Tibial nerve (tissue), 4 donors: ENCODE results near the gene SASS6. TPM values are rescaled to one million over a fixed set of nuclear protein-coding genes. Genes with fewer than 3 reads are reported as not detected.

Experiments used
- DNase-seq, 2 donors: peaks; one replicate each; pipeline ENCODE4 v3.0.0-alpha.2; 2019; ENCODE audit warnings: low spot score in 2 of 2
- H3K27ac ChIP-seq, 4 donors: fragments of 200-600 bp; sonication (generic) in 3 of 4; one replicate each; pipeline ENCODE4 v1.5.1; 2017 to 2019; ENCODE audit warnings: mild to moderate bottlenecking in 1 of 4
- H3K27me3 ChIP-seq, 2 donors: fragments of 200-600 bp; sonication (generic) in 1 of 2; one replicate each; pipeline versions ENCODE4 v1.5.1 to v1.6.0; 2017 to 2019
- H3K36me3 ChIP-seq, 3 donors: fragments of 200-600 bp; sonication (generic); one replicate each; pipeline ENCODE4 v1.5.1; 2018 to 2019
- H3K4me1 ChIP-seq, 4 donors: fragments of 200-600 bp; sonication (generic) in 3 of 4; one replicate each; pipeline ENCODE4 v1.5.1; 2017 to 2019
- H3K4me3 ChIP-seq, 4 donors: fragments of 200-600 bp; sonication (generic) in 3 of 4; one replicate each; pipeline ENCODE4 v1.5.1; 2017 to 2019; ENCODE audit warnings: mild to moderate bottlenecking in 1 of 4, moderate library complexity in 1 of 4
- H3K9me3 ChIP-seq, 4 donors: fragments of 200-600 bp; sonication (generic) in 3 of 4; one replicate each; pipeline ENCODE4 v1.5.1; 2017 to 2019
- CTCF ChIP-seq, 5 experiments: fragments of 200-600 bp in 3 of 5; fragments of 450-650 bp in 2 of 5; sonication (generic) in 3 of 5; IDR thresholded peaks; one replicate each; pipeline ENCODE4 v1.5.1; 2016 to 2019; ENCODE audit warnings: antibody characterized with exemption in 5 of 5, mild to moderate bottlenecking in 3 of 5, moderate library complexity in 2 of 5
- EP300 ChIP-seq, 2 donors: sonication (generic); formaldehyde crosslinking; IDR thresholded peaks; one replicate each; pipeline ENCODE4 v1.6.1; 2017; ENCODE audit warnings: antibody characterized with exemption in 2 of 2, mild to moderate bottlenecking in 1 of 2
- POLR2A ChIP-seq, 2 donors: fragments of 450-650 bp; IDR thresholded peaks; one replicate each; pipeline ENCODE4 v1.6.1; 2017; ENCODE audit warnings: antibody characterized with exemption in 2 of 2, mild to moderate bottlenecking in 2 of 2, moderate library complexity in 2 of 2
- WGBS, 2 donors: methylation state at CpG; one replicate each; pipeline ENCODE4 v1.1.5; 2018; 5-methylcytosine and 5-hydroxymethylcytosine counted together
- total RNA-seq, 4 donors: library from RNA; depleted of rRNA; stranded (reverse); fragments of >200 nt; gene quantifications; one replicate each; pipeline ENCODE4 v1.1.0, GENCODE V29; 2016

The SASS6 gene
- total RNA-seq, 4 donors from 2014 or later = 1.8 to 3.9 (median 2.7) TPM

- Histone ChIP-seq H3K4me3 (no peak overlapping the region), H3K27me3 (no peaks in the 10 kb centered on the region), H3K36me3 (peaks cover 0 to 63% (median 16%) of the 10 kb centered on the region in 3 donors), H3K4me1 (no peaks in the 10 kb centered on the region), H3K9me3 (no peaks in the 10 kb centered on the region), H3K27ac (no peak overlapping the region)
- WGBS, 2 donors = 91 to 92% methylated on average over 3 of the region's 3 CpGs
- TF ChIP-seq EP300 (IDR thresholded peaks at IDR 0.05) = no peak
- TF ChIP-seq POLR2A (IDR thresholded peaks at IDR 0.05) = no peak
- TF ChIP-seq CTCF (IDR thresholded peaks at IDR 0.05) = no peak
- no peak for DNase-seq
Measured at GRCh38 chr1:100073531-100073930, 59.2 kb downstream of the SASS6 start.

GRCh38 chr1:100070201-100070939, 62.4 kb downstream of the SASS6 start:
- Histone ChIP-seq H3K27ac (no peak overlapping the region), H3K4me1 (peaks cover 0 to under 1% (median 0%) of the 10 kb centered on the region in 4 donors), H3K36me3 (peaks cover 0 to 84% (median 23%) of the 10 kb centered on the region in 3 donors), H3K4me3 (no peak overlapping the region), H3K9me3 (no peaks in the 10 kb centered on the region), H3K27me3 (no peaks in the 10 kb centered on the region)
- WGBS, 2 donors = 98% methylated on average over 5 of the region's 5 CpGs
- TF ChIP-seq CTCF (IDR thresholded peaks at IDR 0.05) (no peak), POLR2A (IDR thresholded peaks at IDR 0.05) (no peak), EP300 (IDR thresholded peaks at IDR 0.05) (no peak)
- no peak for DNase-seq

GRCh38 chr1:100065969-100066227, 66.8 kb downstream of the SASS6 start:
- H3K4me3 ChIP-seq = no peak overlapping the region
- no peak overlapping the region for H3K27ac ChIP-seq
- 92 to 94% methylated on average over 2 of the region's 2 CpGs for WGBS, 2 donors
- no peak for DNase-seq
- H3K36me3 ChIP-seq = peaks cover 0 to 85% (median 22%) of the 10 kb centered on the region in 3 donors
- TF ChIP-seq EP300 (IDR thresholded peaks at IDR 0.05) = no peak
- no peak for TF ChIP-seq CTCF (IDR thresholded peaks at IDR 0.05)
- TF ChIP-seq POLR2A (IDR thresholded peaks at IDR 0.05) = no peak
- H3K27me3 ChIP-seq = no peaks in the 10 kb centered on the region
- H3K9me3 ChIP-seq = no peaks in the 10 kb centered on the region
- H3K4me1 ChIP-seq = peaks cover 0 to 12% (median 0%) of the 10 kb centered on the region in 4 donors

GRCh38 chr1:100065183-100065968, 67.4 kb downstream of the SASS6 start:
- H3K27me3 ChIP-seq = no peaks in the 10 kb centered on the region
- TF ChIP-seq POLR2A (IDR thresholded peaks at IDR 0.05) (no peak), CTCF (IDR thresholded peaks at IDR 0.05) (no peak), EP300 (IDR thresholded peaks at IDR 0.05) (no peak)
- peaks cover 0 to 85% (median 22%) of the 10 kb centered on the region in 3 donors for H3K36me3 ChIP-seq
- H3K4me1 ChIP-seq = peaks cover 0 to 12% (median 0%) of the 10 kb centered on the region in 4 donors
- no peak for DNase-seq
- no peak overlapping the region for H3K4me3 ChIP-seq
- WGBS, 2 donors = 83 to 86% methylated on average over 1 of the region's 1 CpG
- no peaks in the 10 kb centered on the region for H3K9me3 ChIP-seq
- peak overlapping the region in 1 of 4 donors; percentile 11 for H3K27ac ChIP-seq

GRCh38 chr1:100061681-100062080, 71.0 kb downstream of the SASS6 start:
- Histone ChIP-seq H3K27ac (no peak overlapping the region), H3K4me3 (no peak overlapping the region), H3K27me3 (no peaks in the 10 kb centered on the region), H3K9me3 (no peaks in the 10 kb centered on the region), H3K4me1 (peaks cover 0 to 12% (median 0%) of the 10 kb centered on the region in 4 donors), H3K36me3 (peaks cover 0 to 69% (median 8%) of the 10 kb centered on the region in 3 donors)
- no peak for DNase-seq
- no peak for TF ChIP-seq POLR2A (IDR thresholded peaks at IDR 0.05)
- TF ChIP-seq EP300 (IDR thresholded peaks at IDR 0.05) = no peak
- TF ChIP-seq CTCF (IDR thresholded peaks at IDR 0.05) = no peak
- 93 to 94% methylated on average over 3 of the region's 3 CpGs for WGBS, 2 donors
